Stimulated activated naive CD8-positive, alpha-beta T cell treated with anti-CD3 and anti-CD28 coated beads, Interleukin-15, Interleukin-2, amounts not matched to agents 100 ng/mL and 50 ng/mL, for 24 hours (primary cell): Measurements from ENCODE around the gene SVOP.
"Not testable (repeated sequence)": the region's sequence is repeated elsewhere in the genome, so short reads cannot be mapped to it uniquely, and the experiment has no call there.

Experiments used
- H3K27ac Mint-ChIP-seq: one replicate; pipeline ENCODE4 v1.8.0; 2021; ENCODE audit warnings: mild to moderate bottlenecking, mixed read lengths
- H3K27me3 Mint-ChIP-seq: one replicate; pipeline ENCODE4 v1.8.0; 2021; ENCODE audit warnings: mixed read lengths
- H3K36me3 Mint-ChIP-seq: one replicate; pipeline ENCODE4 v1.8.0; 2021; ENCODE audit warnings: low read depth, mixed read lengths
- H3K4me1 Mint-ChIP-seq: one replicate; pipeline ENCODE4 v1.8.0; 2021; ENCODE audit warnings: low read depth, mixed read lengths
- H3K4me3 Mint-ChIP-seq: one replicate; pipeline ENCODE4 v1.8.0; 2021; ENCODE audit warnings: mild to moderate bottlenecking, mixed read lengths
- H3K9me3 Mint-ChIP-seq: one replicate; pipeline ENCODE4 v1.8.0; 2021; ENCODE audit warnings: mixed read lengths

Gene SVOP, protein sequence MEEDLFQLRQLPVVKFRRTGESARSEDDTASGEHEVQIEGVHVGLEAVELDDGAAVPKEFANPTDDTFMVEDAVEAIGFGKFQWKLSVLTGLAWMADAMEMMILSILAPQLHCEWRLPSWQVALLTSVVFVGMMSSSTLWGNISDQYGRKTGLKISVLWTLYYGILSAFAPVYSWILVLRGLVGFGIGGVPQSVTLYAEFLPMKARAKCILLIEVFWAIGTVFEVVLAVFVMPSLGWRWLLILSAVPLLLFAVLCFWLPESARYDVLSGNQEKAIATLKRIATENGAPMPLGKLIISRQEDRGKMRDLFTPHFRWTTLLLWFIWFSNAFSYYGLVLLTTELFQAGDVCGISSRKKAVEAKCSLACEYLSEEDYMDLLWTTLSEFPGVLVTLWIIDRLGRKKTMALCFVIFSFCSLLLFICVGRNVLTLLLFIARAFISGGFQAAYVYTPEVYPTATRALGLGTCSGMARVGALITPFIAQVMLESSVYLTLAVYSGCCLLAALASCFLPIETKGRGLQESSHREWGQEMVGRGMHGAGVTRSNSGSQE

DNA sequence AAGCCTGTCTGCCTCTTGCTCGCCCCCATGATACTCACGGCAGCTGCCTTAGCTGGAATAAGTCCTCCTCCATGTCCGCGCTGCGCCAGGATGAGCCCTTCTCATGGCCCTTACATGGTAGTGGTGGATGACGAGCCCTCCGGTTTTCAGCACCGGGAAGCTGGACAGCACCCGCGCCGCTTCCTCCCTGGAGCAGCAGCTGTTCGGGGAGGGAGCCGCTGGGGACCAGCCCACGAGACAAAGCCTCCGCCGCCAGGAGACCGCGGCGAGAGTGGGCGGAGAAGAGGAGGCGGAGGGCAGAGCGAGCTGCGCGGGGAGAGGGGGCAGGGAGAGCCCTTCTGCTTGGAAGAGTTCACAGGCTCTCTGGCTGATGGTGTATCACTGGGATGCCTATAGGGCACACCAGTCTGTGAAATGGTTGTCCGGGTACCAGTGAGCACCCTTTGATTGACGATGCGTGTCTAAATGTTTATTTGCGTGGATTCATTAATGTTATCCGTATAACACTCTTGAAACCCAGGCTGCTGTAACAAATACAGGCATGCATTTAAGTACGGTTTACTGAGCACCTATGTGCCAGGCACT lies at the start of gene SVOP:
Gene SVOP, minus strand, starts transcription at position 273 of the 585 bp plus-strand sequence. Its CDS starts 200 bp downstream, at position 73.
- no peaks in the 10 kb centered on the region for H3K4me1 Mint-ChIP-seq
- peaks cover 38% of the 10 kb centered on the region for H3K27me3 Mint-ChIP-seq
- H3K4me3 Mint-ChIP-seq, result no peak within 1 kb of the TSS
- no peak within 1 kb of the TSS for H3K27ac Mint-ChIP-seq
- no peaks in the 10 kb centered on the region for H3K9me3 Mint-ChIP-seq
- no peaks in the 10 kb centered on the region for H3K36me3 Mint-ChIP-seq

DNA sequence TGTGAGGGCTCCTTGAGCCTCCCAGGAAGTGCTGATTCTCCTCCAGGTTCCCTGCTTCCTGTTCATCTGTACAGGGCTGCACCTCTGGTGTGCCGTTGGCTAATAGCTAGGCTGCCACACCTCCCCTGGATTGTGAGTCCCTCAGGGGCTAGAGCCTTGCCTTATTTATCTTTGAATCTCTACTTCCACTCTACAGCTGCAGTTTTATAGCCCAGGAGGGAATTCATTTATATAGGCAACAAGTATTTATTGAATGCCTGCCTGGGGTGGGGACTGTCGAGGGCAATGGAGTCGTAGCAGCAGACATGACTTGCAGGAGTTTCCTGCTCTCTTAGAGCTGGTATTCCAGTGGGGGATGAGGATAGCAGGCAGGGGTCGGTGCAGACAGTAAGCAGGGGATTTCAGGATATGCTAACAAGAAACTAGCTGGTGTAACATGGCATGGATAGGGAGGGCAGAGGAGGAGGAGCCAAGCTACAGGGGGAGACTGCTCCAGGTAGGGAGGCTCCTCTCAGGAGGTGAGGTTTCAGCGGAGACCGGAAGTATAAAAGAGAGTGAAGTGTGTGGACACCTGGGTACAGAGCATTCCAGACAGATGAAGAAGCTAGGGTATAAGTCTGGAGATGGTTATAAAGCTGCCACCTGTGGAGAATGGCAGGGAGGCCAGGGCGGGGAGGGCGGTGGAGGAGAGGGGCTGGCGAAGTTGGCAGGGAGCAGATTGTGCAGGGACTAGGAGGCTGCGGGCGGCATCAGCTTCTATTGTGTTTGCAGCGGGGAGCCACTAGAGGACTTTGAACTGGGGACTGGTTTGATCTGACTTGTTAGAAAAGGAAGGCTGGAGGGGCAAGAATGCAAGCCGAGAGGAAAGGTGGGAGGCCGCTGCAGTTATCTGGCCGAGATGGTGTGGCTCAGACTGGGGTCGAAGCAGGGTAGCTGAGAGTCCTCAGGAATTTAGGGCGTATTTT lies 48.7 kb upstream of the SVOP start:
- no peak overlapping the region for H3K4me3 Mint-ChIP-seq
- no peaks in the 10 kb centered on the region for H3K27me3 Mint-ChIP-seq
- no peak overlapping the region for H3K27ac Mint-ChIP-seq
- peaks cover 40% of the 10 kb centered on the region for H3K36me3 Mint-ChIP-seq
- peaks cover under 1% of the 10 kb centered on the region for H3K9me3 Mint-ChIP-seq
- H3K4me1 Mint-ChIP-seq, result no peaks in the 10 kb centered on the region

DNA sequence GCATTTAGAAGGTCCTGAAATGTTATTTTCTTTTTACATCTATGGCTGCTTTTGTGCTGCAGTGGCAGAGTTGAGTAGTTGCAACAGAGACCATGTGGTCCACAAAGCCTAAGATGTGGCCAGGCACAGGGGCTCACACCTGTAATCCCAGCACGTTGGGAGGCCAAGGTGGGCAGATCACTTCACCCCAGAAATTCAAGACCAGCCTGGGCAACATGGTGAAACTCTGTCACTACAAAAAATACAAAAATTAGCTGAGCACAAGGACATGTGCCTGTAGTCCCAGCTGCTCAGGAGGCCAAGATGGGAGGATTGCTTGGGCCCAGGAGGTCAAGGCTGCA lies 45.0 kb upstream of the SVOP start:
- Mint-ChIP-seq H3K27ac (no peak overlapping the region), H3K4me1 (peaks cover 4% of the 10 kb centered on the region), H3K9me3 (no peaks in the 10 kb centered on the region), H3K4me3 (no peak overlapping the region), H3K36me3 (peaks cover 26% of the 10 kb centered on the region), H3K27me3 (no peaks in the 10 kb centered on the region)

DNA sequence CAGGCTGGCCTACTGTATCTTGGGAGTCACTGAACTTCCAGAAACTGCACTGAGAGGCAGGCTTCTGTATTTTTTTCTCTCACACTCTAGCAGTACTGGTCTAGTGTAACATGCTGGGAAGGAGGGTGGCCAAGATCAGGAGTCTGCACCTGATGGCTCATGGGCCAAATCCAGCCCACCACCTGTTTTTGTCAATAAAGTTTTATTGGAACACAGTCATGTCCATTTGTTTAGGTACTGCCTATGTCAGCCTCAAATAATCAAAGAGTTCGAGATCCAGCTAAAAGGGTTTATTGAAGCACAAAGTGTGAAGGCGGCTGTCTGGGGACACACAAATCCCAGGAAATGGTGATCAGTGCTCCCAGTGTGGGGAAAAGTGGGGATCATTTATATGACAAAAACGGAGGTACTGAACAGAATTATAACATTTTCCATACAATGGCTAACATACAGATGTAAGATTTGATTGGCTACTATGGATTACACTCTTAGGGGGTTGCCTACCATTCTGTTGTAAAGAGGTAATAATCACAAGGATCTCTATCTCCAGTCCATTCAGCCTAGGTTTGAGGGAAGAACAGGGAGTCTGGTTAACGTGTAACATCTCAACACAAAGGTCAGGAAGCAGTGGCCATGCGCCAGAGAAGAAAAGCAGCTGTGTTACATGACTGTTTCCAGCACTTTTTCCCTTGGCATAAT lies 44.4 kb upstream of the SVOP start:
- no peaks in the 10 kb centered on the region for H3K9me3 Mint-ChIP-seq
- no peak overlapping the region for H3K4me3 Mint-ChIP-seq
- peaks cover 4% of the 10 kb centered on the region for H3K4me1 Mint-ChIP-seq
- H3K27ac Mint-ChIP-seq, result no peak overlapping the region
- H3K36me3 Mint-ChIP-seq, result peaks cover 21% of the 10 kb centered on the region
- H3K27me3 Mint-ChIP-seq, result no peaks in the 10 kb centered on the region

DNA sequence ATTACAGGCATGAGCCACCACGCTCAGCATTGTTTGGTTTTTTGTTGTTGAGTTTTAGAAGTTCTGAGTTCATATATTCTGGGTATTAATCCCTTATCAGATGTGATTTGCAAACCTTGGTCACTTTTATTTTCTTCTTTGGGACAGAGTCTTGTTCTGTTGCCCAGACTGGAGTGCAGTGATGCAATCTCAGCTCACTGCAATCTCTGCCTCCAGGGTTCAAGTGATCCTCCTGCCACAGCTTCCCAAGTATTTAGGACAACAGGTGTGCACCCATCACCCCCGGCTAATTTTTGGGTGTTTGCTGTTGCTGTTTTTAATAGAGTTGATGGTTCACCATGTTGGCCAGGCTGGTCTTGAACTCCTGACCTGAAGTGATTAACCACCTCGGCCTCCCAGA lies 43.3 kb upstream of the SVOP start:
- no peak overlapping the region for H3K4me3 Mint-ChIP-seq
- peaks cover 4% of the 10 kb centered on the region for H3K4me1 Mint-ChIP-seq
- H3K36me3 Mint-ChIP-seq, result peaks cover 21% of the 10 kb centered on the region
- H3K27me3 Mint-ChIP-seq, result no peaks in the 10 kb centered on the region
- no peaks in the 10 kb centered on the region for H3K9me3 Mint-ChIP-seq
- no peak overlapping the region for H3K27ac Mint-ChIP-seq

DNA sequence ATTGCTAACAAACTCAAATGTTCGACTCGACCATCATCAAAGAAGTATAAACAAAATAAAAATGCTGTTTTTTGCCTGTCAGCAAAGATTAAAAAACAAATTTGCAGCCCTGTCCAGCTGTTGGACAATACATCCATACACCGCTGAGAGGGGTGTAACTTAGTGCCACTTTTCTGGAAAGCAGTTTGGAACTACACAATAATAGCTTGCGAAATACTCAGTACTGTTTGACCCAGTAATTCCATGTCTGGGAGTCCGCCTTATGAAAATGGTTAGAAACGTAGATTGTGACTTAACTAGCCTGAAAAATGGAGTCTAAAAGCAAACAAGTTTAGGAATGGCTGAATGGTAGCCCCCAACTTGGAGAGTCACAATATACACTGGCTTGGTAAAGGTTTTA lies 37.9 kb upstream of the SVOP start:
- Mint-ChIP-seq H3K4me1 (peaks cover 13% of the 10 kb centered on the region), H3K9me3 (no peaks in the 10 kb centered on the region), H3K27ac (no peak overlapping the region), H3K27me3 (no peaks in the 10 kb centered on the region), H3K4me3 (no peak overlapping the region), H3K36me3 (peaks cover 17% of the 10 kb centered on the region)

DNA sequence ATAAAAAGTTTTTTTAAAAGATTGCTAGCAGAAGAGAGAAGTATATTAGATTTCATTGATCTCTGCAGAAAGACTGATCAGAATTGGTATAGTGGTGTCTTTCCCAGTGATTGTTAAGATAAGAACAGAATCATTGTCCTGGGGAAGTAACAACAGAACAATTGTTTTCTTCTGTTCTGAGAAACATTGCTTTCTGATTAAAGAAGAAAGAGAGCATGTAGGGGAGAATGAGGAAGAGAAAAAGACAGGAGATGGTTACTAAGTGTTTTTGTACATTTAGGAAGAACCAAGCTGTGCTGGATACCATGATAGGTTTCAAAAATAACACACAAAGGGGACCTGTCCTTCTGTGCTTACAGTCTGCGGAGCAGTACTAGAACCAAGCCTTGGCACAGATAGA lies 36.5 kb upstream of the SVOP start:
- Mint-ChIP-seq H3K4me3 (no peak overlapping the region), H3K27ac (no peak overlapping the region), H3K9me3 (no peaks in the 10 kb centered on the region), H3K36me3 (peaks cover 12% of the 10 kb centered on the region), H3K27me3 (no peaks in the 10 kb centered on the region), H3K4me1 (peaks cover 12% of the 10 kb centered on the region)

DNA sequence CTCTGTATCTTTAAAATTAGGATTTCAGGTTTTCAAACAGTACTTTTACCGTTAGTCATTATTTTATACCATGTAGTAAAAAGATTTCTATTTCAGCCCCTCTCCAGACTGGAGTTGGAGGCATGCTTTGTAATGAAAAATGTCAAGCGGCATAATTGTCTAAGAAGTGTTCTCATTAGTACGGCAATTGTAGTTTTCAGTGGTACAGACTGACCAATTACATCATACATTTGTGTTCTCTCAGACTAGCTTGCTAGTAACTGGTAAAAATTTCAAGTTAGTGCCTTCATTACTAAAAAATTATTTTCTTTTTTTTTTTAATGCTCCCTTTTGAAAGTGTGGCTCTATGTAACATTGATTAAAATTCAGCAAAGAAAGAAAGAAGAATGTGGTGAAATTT lies 36.0 kb upstream of the SVOP start:
- peaks cover 17% of the 10 kb centered on the region for H3K4me1 Mint-ChIP-seq
- H3K27ac Mint-ChIP-seq, result no peak overlapping the region
- no peaks in the 10 kb centered on the region for H3K9me3 Mint-ChIP-seq
- no peaks in the 10 kb centered on the region for H3K27me3 Mint-ChIP-seq
- no peak overlapping the region for H3K4me3 Mint-ChIP-seq
- H3K36me3 Mint-ChIP-seq, result peaks cover 16% of the 10 kb centered on the region

DNA sequence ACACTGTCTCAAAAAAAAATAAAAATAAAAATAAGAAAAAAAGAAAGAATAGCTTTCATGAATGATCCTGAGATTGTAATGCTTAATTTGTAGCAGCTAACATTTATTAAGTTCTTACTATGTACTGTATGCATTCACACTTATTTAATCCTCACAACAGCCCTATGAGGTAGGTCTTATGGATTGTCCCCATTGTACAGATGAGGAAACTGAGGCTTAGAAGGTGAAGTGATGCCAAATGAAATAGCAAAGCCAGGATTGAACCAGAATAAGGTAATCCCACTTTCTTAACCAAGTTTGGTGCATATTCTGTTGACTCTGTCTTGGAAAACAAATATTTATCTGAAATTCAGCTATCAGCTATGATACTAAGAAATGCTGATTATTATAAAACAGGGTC lies 33.7 kb upstream of the SVOP start:
- H3K4me1 Mint-ChIP-seq, result peaks cover 19% of the 10 kb centered on the region
- peak overlapping the region; percentile 91 for H3K4me3 Mint-ChIP-seq
- H3K36me3 Mint-ChIP-seq, result peaks cover 11% of the 10 kb centered on the region
- no peaks in the 10 kb centered on the region for H3K27me3 Mint-ChIP-seq
- H3K27ac Mint-ChIP-seq, result peak overlapping the region; percentile 16
- no peaks in the 10 kb centered on the region for H3K9me3 Mint-ChIP-seq

DNA sequence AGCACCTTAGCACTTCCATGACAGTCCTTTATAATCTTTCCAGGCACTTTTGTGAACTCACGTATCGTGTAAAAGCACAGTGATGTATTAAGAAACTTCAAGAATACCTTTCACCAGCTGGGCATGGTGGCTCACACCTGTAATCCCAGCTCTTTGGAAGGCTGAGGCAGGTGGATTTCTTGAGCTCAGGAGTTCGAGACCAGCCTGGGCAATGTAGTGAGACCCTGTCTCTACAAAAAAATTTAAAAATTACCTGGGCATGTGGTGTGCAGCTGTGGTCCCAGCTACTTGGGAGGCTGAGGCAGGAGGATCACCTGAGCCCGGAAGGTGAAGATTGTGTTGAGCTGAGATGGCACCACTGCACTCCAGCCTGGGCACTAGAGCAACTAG lies 33.3 kb upstream of the SVOP start:
- Mint-ChIP-seq H3K4me1 (peaks cover 19% of the 10 kb centered on the region), H3K4me3 (peak overlapping the region; percentile 91), H3K27ac (peak overlapping the region; percentile 97), H3K36me3 (peaks cover 11% of the 10 kb centered on the region)
- not testable (repeated sequence) for H3K9me3 Mint-ChIP-seq, H3K27me3 Mint-ChIP-seq

DNA sequence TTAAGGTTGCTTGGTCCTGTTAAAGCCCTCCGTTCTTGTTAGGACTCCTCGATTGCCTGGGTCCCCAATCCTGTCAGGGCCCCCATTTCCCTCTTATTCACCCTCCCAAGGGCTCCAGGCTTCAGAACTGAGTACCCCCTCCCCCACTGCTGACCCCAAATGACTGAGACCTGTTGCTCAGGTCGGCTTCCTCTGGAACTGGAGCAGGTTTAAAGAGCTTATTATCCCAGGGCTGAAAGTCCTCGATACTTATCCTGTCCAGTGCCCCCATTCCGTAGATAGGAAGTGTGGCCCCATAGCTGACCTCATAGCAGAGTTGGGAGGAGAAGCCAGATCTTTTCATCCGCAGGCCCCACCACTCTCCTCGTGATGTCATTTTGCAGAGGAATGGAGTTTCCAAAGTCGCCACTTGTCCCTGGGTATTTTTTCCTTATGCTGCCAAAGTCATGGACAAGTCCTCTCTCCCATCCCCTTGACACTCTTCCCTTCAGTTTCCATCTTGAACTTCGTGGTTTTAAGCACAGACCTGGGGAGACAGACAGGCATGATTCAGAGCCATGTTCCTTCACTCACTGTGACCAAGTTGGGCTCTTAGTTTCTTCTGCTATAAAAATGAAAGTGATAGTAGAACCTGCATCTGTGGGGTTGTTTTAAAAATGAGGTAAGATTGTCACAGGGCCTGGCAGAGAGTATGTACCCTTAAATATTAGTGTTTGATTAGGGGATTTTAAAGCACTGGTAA lies 32.7 kb upstream of the SVOP start:
- Mint-ChIP-seq H3K27ac (peak overlapping the region; percentile 97), H3K9me3 (no peaks in the 10 kb centered on the region), H3K36me3 (peaks cover 11% of the 10 kb centered on the region), H3K4me3 (peak overlapping the region; percentile 91), H3K27me3 (no peaks in the 10 kb centered on the region), H3K4me1 (peaks cover 19% of the 10 kb centered on the region)

DNA sequence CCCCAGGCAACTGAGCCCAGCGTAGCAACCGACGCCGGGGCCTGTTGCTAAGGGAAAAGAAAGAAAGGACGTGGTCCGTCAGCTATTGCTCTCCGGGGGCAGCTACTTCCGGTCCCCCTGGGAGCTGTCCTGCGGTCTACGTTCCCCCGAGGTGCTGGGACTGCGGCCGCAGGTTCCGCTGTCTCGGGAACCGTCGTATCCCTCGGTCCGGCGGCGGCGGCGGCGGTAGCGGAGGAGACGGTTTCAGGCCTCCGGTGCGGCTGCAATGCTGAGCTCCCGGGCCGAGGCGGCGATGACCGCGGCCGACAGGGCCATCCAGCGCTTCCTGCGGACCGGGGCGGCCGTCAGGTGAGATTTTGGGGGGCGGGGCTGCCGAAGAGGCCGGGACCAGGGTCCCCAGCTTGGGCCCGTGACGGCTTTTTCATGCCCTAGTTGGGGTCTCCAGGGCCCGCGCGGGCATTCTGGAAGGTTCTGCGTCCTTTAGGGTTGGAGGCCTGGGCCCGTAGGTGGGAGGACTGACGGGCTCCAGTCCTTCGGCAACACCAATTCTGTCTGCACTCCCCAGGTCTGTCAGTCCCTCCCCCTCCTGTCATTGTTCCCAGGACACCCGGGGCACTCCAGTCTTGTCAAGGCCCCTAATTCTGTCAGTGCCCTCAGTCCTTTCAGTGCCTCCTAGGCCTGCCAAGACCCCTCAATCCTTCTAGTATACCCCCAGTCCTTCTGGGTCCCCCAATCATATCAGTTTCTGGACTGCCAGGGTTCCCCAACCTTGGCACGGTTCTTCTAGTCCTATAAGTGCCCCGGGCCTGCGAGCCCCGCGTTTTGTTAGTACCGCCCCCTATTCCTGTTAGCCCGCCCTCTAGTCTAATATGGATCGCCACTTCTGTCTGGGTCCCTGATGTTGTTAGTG lies 31.8 kb upstream of the SVOP start, which contains the start of gene USP30:
Gene USP30, plus strand, starts transcription at position 163 of the 910 bp plus-strand sequence. Its CDS starts 103 bp downstream, at position 266.
- Mint-ChIP-seq H3K4me1 (peaks cover 19% of the 10 kb centered on the region), H3K4me3 (peak within 1 kb of the TSS; percentile 91), H3K27me3 (no peaks in the 10 kb centered on the region), H3K36me3 (peaks cover 7% of the 10 kb centered on the region), H3K27ac (peak within 1 kb of the TSS; percentile 97), H3K9me3 (no peaks in the 10 kb centered on the region)

DNA sequence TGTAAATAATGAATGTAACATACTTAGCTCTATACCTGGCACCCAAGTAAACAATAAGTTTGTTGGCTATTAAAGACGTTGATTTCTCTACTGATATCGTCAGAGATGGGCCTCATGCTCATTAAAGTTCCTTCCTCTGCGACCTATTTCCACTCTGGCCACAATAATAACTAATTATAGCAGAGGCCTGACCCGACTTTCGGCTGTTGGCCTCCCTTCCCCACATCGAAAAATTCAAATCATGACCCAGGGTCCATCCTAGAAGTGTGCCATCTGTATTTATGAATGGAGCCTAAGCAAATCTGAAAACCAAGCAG lies 31.2 kb upstream of the SVOP start:
- Mint-ChIP-seq H3K9me3 (no peaks in the 10 kb centered on the region), H3K27me3 (no peaks in the 10 kb centered on the region), H3K4me3 (peak overlapping the region; percentile 91), H3K27ac (peak overlapping the region; percentile 87), H3K36me3 (peaks cover 4% of the 10 kb centered on the region), H3K4me1 (peaks cover 19% of the 10 kb centered on the region)
